HT1080 (cell line): ENCODE data around the gene INPP4B. TPM values are rescaled to one million over a fixed set of nuclear protein-coding genes. Genes with fewer than 3 reads are reported as not detected.

Source experiments
- DNase-seq: peaks from one replicate; pipeline ENCODE4 v3.0.0-alpha.2; 2015; ENCODE audit warnings: low read depth
- total RNA-seq: library from RNA; depleted of rRNA; stranded (reverse); fragments of >200 nt; shearing (Covaris generic); gene quantifications from 2 replicates; pipeline ENCODE4 v1.2.3, GENCODE V29; 2014

INPP4B gene
- total RNA-seq, 1 experiment from 2014 or later: 9.3 TPM

DNA sequence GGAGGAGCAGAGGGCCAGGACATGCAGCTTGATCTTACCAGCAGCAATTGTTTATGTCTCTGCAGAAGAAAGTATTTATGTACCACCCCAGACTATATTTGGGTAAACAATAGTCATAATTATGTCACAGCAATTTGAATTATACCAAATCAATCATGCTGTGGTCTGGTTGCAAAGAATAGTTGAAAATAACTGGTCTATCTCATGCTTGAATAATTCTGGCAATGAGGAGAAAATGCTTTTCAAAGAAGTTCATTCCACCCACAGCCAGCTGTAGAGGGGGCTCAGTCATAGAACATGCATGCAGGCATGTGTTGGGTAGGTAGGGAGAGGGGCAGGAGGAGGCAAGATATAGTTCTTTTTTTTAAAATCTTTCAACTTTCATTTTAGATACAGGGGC is 810.5 kb downstream of the INPP4B start:
- DNase-seq: no peak

DNA sequence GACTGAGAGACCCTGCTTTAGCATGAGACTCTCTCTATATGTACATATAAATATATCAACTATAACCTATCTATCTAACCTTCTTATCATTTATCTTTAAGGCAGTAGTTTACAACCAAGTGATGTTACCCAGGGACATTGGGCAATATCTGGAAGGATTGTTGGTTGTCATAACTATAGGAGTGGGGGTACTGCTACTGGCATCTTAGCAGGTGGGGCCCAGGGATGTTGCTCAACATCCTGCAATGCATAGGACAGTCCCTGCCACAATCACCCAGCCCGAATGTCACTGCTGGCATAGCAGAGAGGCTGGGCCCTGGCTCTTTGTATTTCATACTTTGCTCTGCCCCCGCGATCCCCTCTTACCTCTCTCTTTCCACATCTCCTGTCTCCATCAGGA is 812.0 kb downstream of the INPP4B start:
- DNase-seq: no peak

DNA sequence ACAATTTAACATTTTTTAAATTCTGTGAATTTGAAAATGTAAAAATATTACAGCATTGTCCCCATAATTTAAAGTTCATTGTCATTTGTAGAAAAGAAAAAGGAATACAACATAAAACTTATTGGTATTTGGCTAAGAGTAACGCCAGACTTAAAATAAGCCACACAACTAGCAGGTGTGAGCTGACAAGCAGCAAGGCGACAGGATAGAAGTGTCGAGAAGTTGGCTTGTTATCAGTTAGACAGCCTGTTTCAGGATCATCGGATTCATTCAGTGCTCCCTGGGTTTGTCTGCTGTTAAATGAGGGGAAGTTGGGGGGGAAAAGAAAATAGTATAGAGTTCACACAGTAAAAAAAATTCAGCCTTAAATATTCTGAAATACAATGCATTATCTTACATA is 816.1 kb downstream of the INPP4B start:
- no peak for DNase-seq

DNA sequence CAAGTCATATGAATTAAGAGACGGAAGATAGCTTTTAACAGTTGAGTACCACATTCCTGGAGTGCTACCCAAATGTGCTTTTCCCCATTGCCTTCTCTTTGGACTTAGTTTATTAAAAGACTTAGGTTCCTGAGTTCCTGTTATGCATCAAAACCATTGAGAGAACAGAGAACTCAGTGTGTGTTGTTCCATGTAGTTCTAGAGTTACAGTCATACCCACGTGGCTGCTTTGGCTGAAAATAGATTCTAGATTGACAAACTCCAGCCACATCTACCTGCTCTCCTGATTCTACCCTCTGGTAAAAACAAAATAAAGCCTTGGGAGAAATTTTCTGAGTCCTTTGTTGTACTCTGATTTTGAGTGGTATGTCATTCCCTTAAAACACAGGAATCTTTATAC is 824.3 kb downstream of the INPP4B start:
- DNase-seq: no peak

DNA sequence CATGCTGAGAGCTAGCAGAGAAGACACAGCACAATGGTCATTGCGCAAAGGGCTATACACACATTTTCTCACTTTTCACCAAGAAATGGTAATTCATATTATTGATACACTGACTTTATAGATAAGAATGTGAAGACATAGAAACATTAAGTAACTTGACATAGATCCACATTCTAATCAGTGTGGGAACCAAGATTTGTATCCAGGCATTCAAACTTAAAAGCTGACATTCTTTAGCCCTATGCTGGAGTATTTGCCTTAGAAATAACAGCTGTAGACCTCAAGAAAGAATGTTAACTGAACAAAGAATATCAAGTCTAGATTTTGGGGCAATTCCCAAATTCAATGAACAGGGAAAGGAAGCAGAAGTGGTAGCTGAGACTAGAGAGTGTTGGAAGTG is 824.9 kb downstream of the INPP4B start:
- DNase-seq: no peak

DNA sequence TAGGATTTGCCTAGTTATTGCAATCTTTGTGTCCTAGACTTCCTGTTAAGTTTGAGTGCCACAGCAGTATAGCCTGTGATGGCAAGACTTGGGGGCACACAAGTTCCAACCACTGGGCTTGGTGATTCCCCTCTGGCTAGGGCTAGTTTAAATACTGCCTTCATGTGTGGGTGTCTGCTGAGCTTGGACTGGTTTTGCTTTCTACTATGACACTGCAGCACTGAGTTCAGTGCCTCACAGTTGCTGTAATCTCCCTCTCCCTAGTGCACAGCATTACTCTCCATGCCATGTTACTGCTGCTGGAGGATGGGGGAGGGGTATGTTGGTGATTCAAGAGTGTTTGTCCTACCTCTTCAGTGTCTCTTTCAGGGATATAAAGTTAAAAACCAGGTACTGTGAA is 830.1 kb downstream of the INPP4B start:
- DNase-seq: no peak

DNA sequence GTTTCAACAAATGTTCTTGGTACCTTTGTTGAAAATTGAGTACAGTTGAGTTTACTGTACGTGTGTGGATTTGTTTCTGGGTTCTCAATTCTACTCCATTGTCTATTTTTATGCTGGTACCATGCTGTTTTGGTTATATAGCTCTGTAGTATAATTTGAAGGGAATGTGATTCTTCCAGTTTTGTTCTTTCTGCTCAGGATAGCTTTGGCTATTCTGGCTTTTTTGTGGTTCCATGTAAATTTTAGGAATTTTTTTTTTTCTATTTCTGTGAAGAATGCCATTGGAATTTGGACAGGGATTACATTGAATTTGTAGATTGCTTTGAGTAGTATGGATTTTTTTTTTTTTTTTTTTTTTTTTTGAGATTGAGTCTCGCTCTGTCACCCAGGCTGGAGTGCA is 836.4 kb downstream of the INPP4B start:
- DNase-seq: no peak

DNA sequence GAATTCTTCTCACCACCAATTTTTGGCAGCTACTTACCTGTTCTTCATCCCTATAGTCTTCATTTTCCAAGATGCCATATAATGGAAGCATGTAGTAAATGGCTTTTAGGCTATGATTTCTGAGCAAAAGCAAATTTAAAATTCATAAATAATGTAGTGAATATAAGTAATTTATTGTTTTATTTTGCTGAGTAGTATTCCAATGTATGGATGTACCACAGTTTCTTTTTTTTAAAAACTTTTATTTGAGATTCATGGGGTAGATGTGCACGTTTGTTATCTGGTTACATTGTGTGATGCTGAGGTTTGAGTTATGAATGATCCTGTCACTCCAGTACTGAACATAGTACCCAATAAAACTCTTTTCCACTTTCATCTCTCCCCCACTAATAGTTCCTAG is 840.6 kb downstream of the INPP4B start:
- DNase-seq: no peak

DNA sequence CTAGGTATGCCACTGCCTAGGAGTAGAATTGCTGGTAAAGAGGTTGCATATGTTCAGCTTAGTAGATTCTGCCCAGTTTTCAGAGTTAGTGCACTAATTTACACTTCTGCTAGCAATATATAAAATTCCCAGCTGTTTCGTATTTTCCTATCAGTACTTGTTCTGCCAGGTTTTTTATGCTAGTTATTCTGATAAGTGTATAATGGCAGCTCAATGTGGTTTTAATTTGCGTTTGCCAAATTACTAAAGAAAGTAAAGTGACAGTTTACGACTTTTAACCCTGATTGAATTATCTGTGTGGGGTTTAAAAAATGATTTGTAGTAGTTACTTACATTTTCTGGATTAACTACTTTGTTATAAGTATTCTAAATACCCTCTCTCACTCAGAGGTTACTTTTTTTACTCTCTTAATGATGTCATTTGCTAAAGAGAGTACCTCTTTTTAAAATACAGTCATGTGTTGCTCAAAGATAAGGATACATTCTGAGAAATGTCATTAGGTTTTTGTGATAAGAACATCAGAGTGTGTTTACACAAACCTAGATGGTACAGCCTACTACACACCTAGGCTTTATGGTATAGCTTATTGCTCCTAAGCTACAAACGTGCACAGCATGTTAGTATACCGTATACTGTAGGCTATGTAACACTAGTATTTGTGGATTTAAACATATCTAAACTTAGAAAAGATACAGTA is 846.5 kb downstream of the INPP4B start:
- no peak for DNase-seq

DNA sequence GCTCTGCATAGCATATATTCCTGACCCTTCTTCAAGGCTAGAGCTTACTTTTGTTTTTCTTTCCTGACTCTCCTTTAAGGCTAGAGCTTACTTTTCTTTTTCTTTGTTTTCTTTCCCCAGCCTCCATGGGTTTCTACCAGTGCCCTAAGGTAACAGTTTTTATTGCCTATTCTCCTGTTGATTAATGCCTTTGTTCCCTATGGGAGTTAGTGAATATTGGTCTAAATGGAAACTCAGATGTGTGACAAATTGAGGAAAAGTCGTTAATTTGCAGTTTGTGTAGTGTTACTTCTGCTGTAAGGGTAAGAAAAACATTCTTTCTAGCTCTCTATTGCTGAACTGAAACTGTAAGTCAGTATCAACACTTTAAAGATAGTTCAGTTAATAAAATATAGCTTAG is 851.0 kb downstream of the INPP4B start:
- DNase-seq: no peak

DNA sequence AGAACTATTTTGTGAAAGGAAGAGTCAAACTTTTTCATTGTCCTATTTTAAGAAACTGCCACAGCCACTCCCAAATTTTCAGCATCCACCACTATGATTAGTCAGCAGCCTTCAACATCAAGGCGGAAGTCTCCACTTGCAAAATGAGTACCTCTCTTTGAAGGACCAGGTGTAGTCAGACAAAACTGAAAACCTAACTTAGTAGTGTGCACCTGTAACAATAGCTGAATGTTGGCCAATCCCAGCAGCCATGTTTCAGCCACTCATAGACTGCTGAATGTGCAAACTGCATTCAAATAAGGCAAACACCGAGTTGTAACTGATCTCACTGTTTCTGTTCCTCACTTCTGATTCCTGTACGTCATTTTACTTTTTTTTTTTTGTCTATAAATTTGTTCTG is 868.7 kb downstream of the INPP4B start:
- DNase-seq: no peak
